Mesenchymal stem cell (in vitro differentiated cells and primary cell): ENCODE data around the gene KIAA0825.
A peak's percentile ranks its signal among the peaks of the same experiment; 100 is the strongest.

Source experiments
- DNase-seq: peaks from one replicate; pipeline ENCODE4 v3.0.0-alpha.2; 2013
- H2AFZ ChIP-seq: one replicate; pipeline ENCODE4 v1.6.1; 2013; ENCODE audit warnings: low read depth, mild to moderate bottlenecking, control low read depth, inconsistent platforms, low read length, moderate library complexity
- H2AK5ac ChIP-seq: 2 replicates; pipeline ENCODE4 v1.6.1; 2013; ENCODE audit warnings: low read length, moderate library complexity, mild to moderate bottlenecking, inconsistent platforms; ENCODE audit not compliant: severe bottlenecking
- H2BK120ac ChIP-seq: one replicate; pipeline ENCODE4 v1.6.1; 2013; ENCODE audit warnings: low read depth, mild to moderate bottlenecking, inconsistent platforms, low read length, moderate library complexity
- H2BK12ac ChIP-seq, 2 experiments: one replicate each; pipeline ENCODE4 v1.6.1; 2013; ENCODE audit warnings: inconsistent platforms in 2 of 2, low read length in 2 of 2, mild to moderate bottlenecking in 2 of 2, moderate library complexity in 2 of 2, control low read depth in 1 of 2
- H2BK15ac ChIP-seq: one replicate; pipeline ENCODE4 v1.6.1; 2013; ENCODE audit warnings: mild to moderate bottlenecking, low read depth, inconsistent platforms; ENCODE audit not compliant: poor library complexity, severe bottlenecking
- H2BK5ac ChIP-seq: 2 replicates; pipeline ENCODE4 v1.6.1; 2013; ENCODE audit warnings: low read depth, mild to moderate bottlenecking, low read length, control low read depth, inconsistent platforms; ENCODE audit not compliant: poor library complexity, severe bottlenecking
- H3K14ac ChIP-seq, 2 experiments: one replicate each; pipeline ENCODE4 v1.6.1; 2013; ENCODE audit warnings: inconsistent platforms in 2 of 2, low read length in 2 of 2, control low read depth in 1 of 2, mild to moderate bottlenecking in 1 of 2, moderate library complexity in 1 of 2
- H3K18ac ChIP-seq, 2 experiments: one replicate each; pipeline ENCODE4 v1.6.1; 2013; ENCODE audit warnings: inconsistent platforms in 2 of 2, low read length in 2 of 2, control low read depth in 1 of 2, low read depth in 1 of 2, mild to moderate bottlenecking in 1 of 2
- H3K23ac ChIP-seq, 2 experiments: one replicate each; pipeline ENCODE4 v1.6.1; 2013; ENCODE audit warnings: inconsistent platforms in 2 of 2, low read length in 2 of 2, mild to moderate bottlenecking in 2 of 2, moderate library complexity in 2 of 2, control low read depth in 1 of 2
- H3K27ac ChIP-seq: 2 replicates; pipeline ENCODE4 v1.5.1; 2013; ENCODE audit warnings: mild to moderate bottlenecking, moderate library complexity, low read length, control low read depth, inconsistent platforms; ENCODE audit not compliant: poor library complexity, severe bottlenecking
- H3K27me3 ChIP-seq, 2 experiments: 2 replicates each; pipeline versions ENCODE4 v1.6.1 to v1.7.0; 2013; ENCODE audit warnings: low read length in 2 of 2, mild to moderate bottlenecking in 2 of 2, moderate library complexity in 2 of 2, control low read depth in 1 of 2, inconsistent platforms in 1 of 2; ENCODE audit not compliant: control insufficient read depth in 1 of 2, insufficient read depth in 1 of 2
- H3K36me3 ChIP-seq, 2 experiments: 2 replicates each; pipeline versions ENCODE4 v1.6.1 to v1.7.0; 2013; ENCODE audit warnings: low read length in 2 of 2, control low read depth in 1 of 2, inconsistent platforms in 1 of 2, low read depth in 1 of 2, mild to moderate bottlenecking in 1 of 2; ENCODE audit not compliant: insufficient read depth in 2 of 2, control insufficient read depth in 1 of 2
- H3K4ac ChIP-seq, 2 experiments: one replicate each; pipeline ENCODE4 v1.6.1; 2013; ENCODE audit warnings: inconsistent platforms in 2 of 2, low read length in 2 of 2, mild to moderate bottlenecking in 2 of 2, moderate library complexity in 2 of 2, control low read depth in 1 of 2, low read depth in 1 of 2
- H3K4me1 ChIP-seq: 2 replicates; pipeline ENCODE4 v1.6.1; 2013; ENCODE audit warnings: low read depth, low read length, control low read depth; ENCODE audit not compliant: control insufficient read depth, insufficient read depth
- H3K4me2 ChIP-seq: 2 replicates; pipeline ENCODE4 v1.6.1; 2013; ENCODE audit warnings: low read length, mild to moderate bottlenecking, inconsistent platforms; ENCODE audit not compliant: poor library complexity, severe bottlenecking
- H3K4me3 ChIP-seq, 2 experiments: 2 replicates each; pipeline versions ENCODE4 v1.5.1 to v1.7.0; 2013; ENCODE audit warnings: low read length in 2 of 2, mild to moderate bottlenecking in 2 of 2, control low read depth in 1 of 2, low read depth in 1 of 2; ENCODE audit not compliant: insufficient read depth in 1 of 2
- H3K79me1 ChIP-seq: replicated peaks from 2 replicates; pipeline ENCODE4 v1.6.1; 2013; ENCODE audit warnings: mild to moderate bottlenecking, control low read depth, low read length, inconsistent platforms; ENCODE audit not compliant: poor library complexity, severe bottlenecking
- H3K9ac ChIP-seq: 2 replicates; pipeline ENCODE4 v1.7.0; 2013; ENCODE audit warnings: mild to moderate bottlenecking, low read length, moderate library complexity
- H3K9me3 ChIP-seq: 2 replicates; pipeline ENCODE4 v1.7.0; 2013; ENCODE audit warnings: mild to moderate bottlenecking, low read length; ENCODE audit not compliant: control insufficient read depth
- H4K8ac ChIP-seq: one replicate; pipeline ENCODE4 v1.6.1; 2013; ENCODE audit warnings: inconsistent platforms, mild to moderate bottlenecking, low read length, moderate library complexity
- H4K91ac ChIP-seq: one replicate; pipeline ENCODE4 v1.6.1; 2013; ENCODE audit warnings: mild to moderate bottlenecking, low read length, inconsistent platforms
- WGBS: methylation state at CpG from one replicate; pipeline ENCODE4 v1.1.7; 2013; ENCODE audit warnings: mixed read lengths; 5-methylcytosine and 5-hydroxymethylcytosine counted together

The KIAA0825 gene

GRCh38 chr5:94217216-94217615 is 401.2 kb downstream of the KIAA0825 start:
- no peak overlapping the region for H2AFZ ChIP-seq
- H3K9me3 ChIP-seq: no peaks in the 10 kb centered on the region
- no peaks in the 10 kb centered on the region for H3K27me3 ChIP-seq
- H4K8ac ChIP-seq: no peak overlapping the region
- no peaks in the 10 kb centered on the region for H3K36me3 ChIP-seq
- no peak overlapping the region for H2BK12ac ChIP-seq
- no peak overlapping the region for H3K9ac ChIP-seq
- H2BK15ac ChIP-seq: no peak overlapping the region
- no peak overlapping the region for H3K23ac ChIP-seq
- no peak overlapping the region for H3K4ac ChIP-seq
- no peak overlapping the region for H3K4me3 ChIP-seq
- no peak overlapping the region for H3K4me2 ChIP-seq
- no peak overlapping the region for H4K91ac ChIP-seq
- H3K14ac ChIP-seq: no peak overlapping the region
- H2BK5ac ChIP-seq: no peak overlapping the region
- H3K4me1 ChIP-seq: peaks cover 2% of the 10 kb centered on the region
- peak overlapping the region; percentile 47 for H3K27ac ChIP-seq
- DNase-seq: peak; percentile 10
- H3K18ac ChIP-seq: no peak overlapping the region
- WGBS: 68% methylated on average over 1 of the region's 2 CpGs
- peak overlapping the region; percentile 6 for H2AK5ac ChIP-seq
- no peak overlapping the region for H2BK120ac ChIP-seq
- H3K79me1 ChIP-seq: no peaks in the 10 kb centered on the region

DNA sequence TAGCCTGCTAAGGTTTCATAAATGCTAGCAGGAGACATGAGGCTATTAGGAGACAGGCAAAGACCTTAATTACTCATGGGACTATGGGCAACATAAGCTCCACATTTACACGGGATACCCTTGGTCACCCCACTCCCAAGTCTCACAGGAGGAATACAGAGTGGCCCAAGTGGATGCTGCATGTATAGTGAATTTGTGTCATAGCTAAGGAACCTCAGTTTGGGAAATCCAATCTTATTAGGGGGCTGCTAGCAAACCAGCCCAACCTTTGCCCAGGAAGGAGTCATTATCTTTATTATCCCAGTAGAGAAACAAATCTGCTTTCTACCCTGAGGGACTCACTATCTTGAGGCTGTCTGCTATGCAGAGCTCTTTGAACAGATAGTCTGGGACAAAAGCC is 405.9 kb downstream of the KIAA0825 start:
- no CpG with 5 or more reads among the region's 1 CpG for WGBS
- no peak overlapping the region for H3K27ac ChIP-seq

GRCh38 chr5:94209774-94210355 is 408.5 kb downstream of the KIAA0825 start:
- WGBS: 95% methylated on average over 8 of the region's 8 CpGs

More for the DNA sequence above, 405.9 kb downstream of the KIAA0825 start:
- no peak for DNase-seq
- no peak overlapping the region for H2BK12ac ChIP-seq
- H4K8ac ChIP-seq: no peak overlapping the region
- no peak overlapping the region for H2BK15ac ChIP-seq
- no peak overlapping the region for H4K91ac ChIP-seq
- H3K18ac ChIP-seq: no peak overlapping the region
- no peak overlapping the region for H3K23ac ChIP-seq
- no peaks in the 10 kb centered on the region for H3K27me3 ChIP-seq
- no peak overlapping the region for H3K14ac ChIP-seq
- H3K4me1 ChIP-seq: no peaks in the 10 kb centered on the region
- no peaks in the 10 kb centered on the region for H3K36me3 ChIP-seq
- H3K9ac ChIP-seq: no peak overlapping the region
- no peak overlapping the region for H2BK120ac ChIP-seq
- H2AK5ac ChIP-seq: peak overlapping the region; percentile 80
- no peaks in the 10 kb centered on the region for H3K9me3 ChIP-seq
- no peak overlapping the region for H3K4ac ChIP-seq
- H3K4me3 ChIP-seq: no peak overlapping the region
- no peak overlapping the region for H3K4me2 ChIP-seq
- no peaks in the 10 kb centered on the region for H3K79me1 ChIP-seq
- no peak overlapping the region for H2BK5ac ChIP-seq
- H2AFZ ChIP-seq: no peak overlapping the region

GRCh38 chr5:94209272-94209671 is 409.1 kb downstream of the KIAA0825 start:
- WGBS: 95% methylated on average over 3 of the region's 3 CpGs
- H2BK15ac ChIP-seq: no peak overlapping the region
- no peak overlapping the region for H3K23ac ChIP-seq
- H4K91ac ChIP-seq: no peak overlapping the region
- no peak overlapping the region for H2BK5ac ChIP-seq
- H4K8ac ChIP-seq: no peak overlapping the region
- no peaks in the 10 kb centered on the region for H3K36me3 ChIP-seq
- no peak overlapping the region for H2AK5ac ChIP-seq
- H3K9ac ChIP-seq: no peak overlapping the region
- no peak overlapping the region for H3K4ac ChIP-seq
- H3K79me1 ChIP-seq: no peaks in the 10 kb centered on the region
- H3K27ac ChIP-seq: no peak overlapping the region
- H2BK120ac ChIP-seq: no peak overlapping the region
- no peak overlapping the region for H2AFZ ChIP-seq
- no peaks in the 10 kb centered on the region for H3K27me3 ChIP-seq
- no peak overlapping the region for H2BK12ac ChIP-seq
- no peak overlapping the region for H3K4me3 ChIP-seq
- H3K4me1 ChIP-seq: no peaks in the 10 kb centered on the region
- no peak overlapping the region for H3K18ac ChIP-seq
- H3K4me2 ChIP-seq: no peak overlapping the region
- H3K14ac ChIP-seq: no peak overlapping the region
- DNase-seq: no peak
- no peaks in the 10 kb centered on the region for H3K9me3 ChIP-seq

More at GRCh38 chr5:94209774-94210355, 408.5 kb downstream of the KIAA0825 start:
- Histone ChIP-seq H2BK5ac (no peak overlapping the region), H4K8ac (no peak overlapping the region), H3K9me3 (no peaks in the 10 kb centered on the region), H3K4me3 (no peak overlapping the region), H3K23ac (no peak overlapping the region), H2BK12ac (no peak overlapping the region), H4K91ac (no peak overlapping the region), H3K27me3 (no peaks in the 10 kb centered on the region), H3K27ac (peak overlapping the region; percentile 0), H3K4ac (no peak overlapping the region), H2AFZ (no peak overlapping the region), H3K4me1 (no peaks in the 10 kb centered on the region), H3K4me2 (no peak overlapping the region), H2BK15ac (no peak overlapping the region), H3K79me1 (no peaks in the 10 kb centered on the region), H2AK5ac (no peak overlapping the region), H3K14ac (no peak overlapping the region), H3K9ac (no peak overlapping the region), H2BK120ac (no peak overlapping the region), H3K36me3 (no peaks in the 10 kb centered on the region), H3K18ac (no peak overlapping the region)
- DNase-seq: no peak
